HEK293 (cell line): ENCODE data around the gene DAG1.

ENCODE experiments used
- CTCF ChIA-PET: fragments of 350-600 bp; formaldehyde crosslinking; extraction: SDS; loops from one replicate; lab custom pipeline; 2021; ENCODE audit warnings: antibody characterized with exemption; lab: Yijun Ruan, JAX
- POLR2A ChIA-PET: fragments of 300-600 bp; formaldehyde crosslinking; extraction: SDS; loops from one replicate; lab custom pipeline; 2020; ENCODE audit warnings: antibody characterized with exemption, inconsistent platforms; lab: Yijun Ruan, JAX
- H3K27ac ChIP-seq: fragments of 200-500 bp; sonication (Bioruptor generic); 2 replicates; pipeline ENCODE4 v1.5.1; 2014; ENCODE audit warnings: low read depth, low read length, control low read depth, inconsistent platforms; ENCODE audit errors: extremely low read depth
- H3K36me3 ChIP-seq, 2 experiments: fragments of 200-500 bp in 1 of 2; sonication (Bioruptor generic) in 1 of 2; 1 replicate in 1 of 2; 2 replicates in 1 of 2; pipeline ENCODE4 v1.5.1; 2014 to 2017; ENCODE audit warnings: inconsistent platforms in 2 of 2, low read length in 2 of 2; ENCODE audit not compliant: control insufficient read depth in 2 of 2, insufficient read depth in 1 of 2
- H3K4me1 ChIP-seq: fragments of 200-500 bp; sonication (Bioruptor generic); 2 replicates; pipeline ENCODE4 v1.5.1; 2014; ENCODE audit warnings: mild to moderate bottlenecking, low read length, inconsistent platforms; ENCODE audit not compliant: control insufficient read depth, insufficient read depth
- H3K4me3 ChIP-seq: 2 replicates; pipeline ENCODE4 v1.5.1; 2011; ENCODE audit warnings: low read depth, mild to moderate bottlenecking, control low read depth, low read length, moderate library complexity
- H3K9me3 ChIP-seq: fragments of 200-500 bp; sonication (Bioruptor generic); 2 replicates; pipeline ENCODE4 v1.5.1; 2014; ENCODE audit warnings: low read depth, low read length, inconsistent platforms; ENCODE audit not compliant: control insufficient read depth, insufficient read depth
- GLIS1 ChIP-seq: fragments of 450-650 bp; formaldehyde crosslinking; IDR thresholded peaks from 2 replicates; pipeline ENCODE4 v1.5.1; 2016; ENCODE audit warnings: missing biosample characterization, missing genetic modification characterization
- SALL2 ChIP-seq: fragments of 450-650 bp; formaldehyde crosslinking; IDR thresholded peaks from 2 replicates; pipeline ENCODE4 v1.5.0; 2017; ENCODE audit warnings: missing biosample characterization, mild to moderate bottlenecking, missing genetic modification characterization, borderline replicate concordance
- TCF7L2 ChIP-seq: IDR thresholded peaks from 2 replicates; pipeline ENCODE4 v1.6.1; 2011; ENCODE audit warnings: low read depth, mild to moderate bottlenecking, inconsistent platforms, low read length, moderate library complexity, borderline replicate concordance
- ZIC2 ChIP-seq: fragments of 450-650 bp; formaldehyde crosslinking; IDR thresholded peaks from 2 replicates; pipeline ENCODE4 v1.5.1; 2016; ENCODE audit warnings: missing biosample characterization, missing genetic modification characterization
- ZNF10 ChIP-seq: fragments of 450-650 bp; formaldehyde crosslinking; IDR thresholded peaks from 2 replicates; pipeline ENCODE4 v1.5.1; 2017; ENCODE audit warnings: missing biosample characterization, missing genetic modification characterization
- ZNF133 ChIP-seq: fragments of 450-650 bp; formaldehyde crosslinking; IDR thresholded peaks from 2 replicates; pipeline ENCODE4 v1.5.1; 2016; ENCODE audit warnings: missing biosample characterization, missing genetic modification characterization
- ZNF2 ChIP-seq: fragments of 450-650 bp; formaldehyde crosslinking; IDR thresholded peaks from 2 replicates; pipeline ENCODE4 v1.5.1; 2016; ENCODE audit warnings: missing biosample characterization, missing genetic modification characterization
- ZNF266 ChIP-seq: fragments of 450-650 bp; formaldehyde crosslinking; IDR thresholded peaks from 2 replicates; pipeline ENCODE4 v1.5.1; 2016; ENCODE audit warnings: missing biosample characterization, missing genetic modification characterization, low read depth
- ZNF391 ChIP-seq: fragments of 450-650 bp; formaldehyde crosslinking; IDR thresholded peaks from 2 replicates; pipeline ENCODE4 v1.5.1; 2016; ENCODE audit warnings: low read depth, missing biosample characterization, missing genetic modification characterization, borderline replicate concordance
- ZNF548 ChIP-seq: fragments of 450-650 bp; formaldehyde crosslinking; IDR thresholded peaks from 2 replicates; pipeline ENCODE4 v1.5.1; 2016; ENCODE audit warnings: missing biosample characterization, missing genetic modification characterization
- ZNF621 ChIP-seq: fragments of 450-650 bp; formaldehyde crosslinking; IDR thresholded peaks from 2 replicates; pipeline ENCODE4 v1.5.1; 2017; ENCODE audit warnings: missing biosample characterization, missing genetic modification characterization
- TF ChIP-seq, protein P1 (sequence below): fragments of 450-650 bp; formaldehyde crosslinking; IDR thresholded peaks from 2 replicates; pipeline ENCODE4 v1.5.1; 2016; ENCODE audit warnings: missing biosample characterization, missing genetic modification characterization
- TF ChIP-seq, protein P2 (sequence below): fragments of 450-650 bp; formaldehyde crosslinking; IDR thresholded peaks from 2 replicates; pipeline ENCODE4 v1.5.1; 2016; ENCODE audit warnings: missing biosample characterization, missing genetic modification characterization, low read depth
- TF ChIP-seq, protein P3 (sequence below): fragments of 450-650 bp; formaldehyde crosslinking; IDR thresholded peaks from 2 replicates; pipeline ENCODE4 v1.5.1; 2016; ENCODE audit warnings: missing biosample characterization, missing genetic modification characterization, borderline replicate concordance

The DAG1 gene

DNA sequence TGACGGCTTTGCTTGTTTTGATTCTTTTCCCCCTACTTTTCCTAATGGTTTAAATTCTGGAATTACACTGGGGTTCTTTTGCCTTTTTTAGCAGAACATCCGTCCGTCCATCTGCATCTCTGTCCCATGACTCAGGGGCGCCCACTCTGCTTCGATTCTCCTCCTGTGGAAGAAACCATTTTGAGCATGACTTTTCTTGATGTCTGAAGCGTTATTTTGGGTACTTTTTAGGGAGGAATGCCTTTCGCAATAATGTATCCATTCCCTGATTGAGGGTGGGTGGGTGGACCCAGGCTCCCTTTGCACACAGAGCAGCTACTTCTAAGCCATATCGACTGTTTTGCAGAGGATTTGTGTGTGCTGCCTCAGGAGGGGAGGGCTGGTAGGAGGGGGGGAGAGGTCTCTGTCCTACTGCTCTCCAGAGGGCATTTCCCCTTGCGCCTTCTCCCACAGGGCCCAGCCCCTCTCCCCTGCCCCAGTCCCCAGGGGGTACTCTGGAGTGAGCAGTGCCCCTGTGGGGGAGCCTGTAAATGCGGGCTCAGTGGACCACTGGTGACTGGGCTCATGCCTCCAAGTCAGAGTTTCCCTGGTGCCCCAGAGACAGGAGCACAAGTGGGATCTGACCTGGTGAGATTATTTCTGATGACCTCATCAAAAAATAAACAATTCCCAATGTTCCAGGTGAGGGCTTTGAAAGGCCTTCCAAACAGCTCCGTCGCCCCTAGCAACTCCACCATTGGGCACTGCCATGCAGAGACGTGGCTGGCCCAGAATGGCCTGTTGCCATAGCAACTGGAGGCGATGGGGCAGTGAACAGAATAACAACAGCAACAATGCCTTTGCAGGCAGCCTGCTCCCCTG lies 64.7 kb downstream of the DAG1 start:
- no peak overlapping the region for H3K4me3 ChIP-seq
- H3K36me3 ChIP-seq, result peaks cover 0 to 42% of the 10 kb centered on the region in 2 experiments; a peak in 1 of 3 replicates
- TF ChIP-seq TCF7L2, result no peak
- TF ChIP-seq, protein P1, sequence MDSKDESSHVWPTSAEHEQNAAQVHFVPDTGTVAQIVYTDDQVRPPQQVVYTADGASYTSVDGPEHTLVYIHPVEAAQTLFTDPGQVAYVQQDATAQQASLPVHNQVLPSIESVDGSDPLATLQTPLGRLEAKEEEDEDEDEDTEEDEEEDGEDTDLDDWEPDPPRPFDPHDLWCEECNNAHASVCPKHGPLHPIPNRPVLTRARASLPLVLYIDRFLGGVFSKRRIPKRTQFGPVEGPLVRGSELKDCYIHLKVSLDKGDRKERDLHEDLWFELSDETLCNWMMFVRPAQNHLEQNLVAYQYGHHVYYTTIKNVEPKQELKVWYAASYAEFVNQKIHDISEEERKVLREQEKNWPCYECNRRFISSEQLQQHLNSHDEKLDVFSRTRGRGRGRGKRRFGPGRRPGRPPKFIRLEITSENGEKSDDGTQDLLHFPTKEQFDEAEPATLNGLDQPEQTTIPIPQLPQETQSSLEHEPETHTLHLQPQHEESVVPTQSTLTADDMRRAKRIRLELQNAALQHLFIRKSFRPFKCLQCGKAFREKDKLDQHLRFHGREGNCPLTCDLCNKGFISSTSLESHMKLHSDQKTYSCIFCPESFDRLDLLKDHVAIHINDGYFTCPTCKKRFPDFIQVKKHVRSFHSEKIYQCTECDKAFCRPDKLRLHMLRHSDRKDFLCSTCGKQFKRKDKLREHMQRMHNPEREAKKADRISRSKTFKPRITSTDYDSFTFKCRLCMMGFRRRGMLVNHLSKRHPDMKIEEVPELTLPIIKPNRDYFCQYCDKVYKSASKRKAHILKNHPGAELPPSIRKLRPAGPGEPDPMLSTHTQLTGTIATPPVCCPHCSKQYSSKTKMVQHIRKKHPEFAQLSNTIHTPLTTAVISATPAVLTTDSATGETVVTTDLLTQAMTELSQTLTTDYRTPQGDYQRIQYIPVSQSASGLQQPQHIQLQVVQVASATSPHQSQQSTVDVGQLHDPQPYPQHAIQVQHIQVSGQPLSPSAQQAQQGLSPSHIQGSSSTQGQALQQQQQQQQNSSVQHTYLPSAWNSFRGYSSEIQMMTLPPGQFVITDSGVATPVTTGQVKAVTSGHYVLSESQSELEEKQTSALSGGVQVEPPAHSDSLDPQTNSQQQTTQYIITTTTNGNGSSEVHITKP, result 0 out of 2 replicates have a peak, but pooled peaks have one; percentile 27
- peak; percentile 96 for TF ChIP-seq GLIS1
- no peak for TF ChIP-seq ZNF621 (tag by site-specific recombination)
- TF ChIP-seq ZIC2, result peak; percentile 79
- TF ChIP-seq ZNF10 (tag by site-specific recombination), result no peak
- TF ChIP-seq, protein P2, sequence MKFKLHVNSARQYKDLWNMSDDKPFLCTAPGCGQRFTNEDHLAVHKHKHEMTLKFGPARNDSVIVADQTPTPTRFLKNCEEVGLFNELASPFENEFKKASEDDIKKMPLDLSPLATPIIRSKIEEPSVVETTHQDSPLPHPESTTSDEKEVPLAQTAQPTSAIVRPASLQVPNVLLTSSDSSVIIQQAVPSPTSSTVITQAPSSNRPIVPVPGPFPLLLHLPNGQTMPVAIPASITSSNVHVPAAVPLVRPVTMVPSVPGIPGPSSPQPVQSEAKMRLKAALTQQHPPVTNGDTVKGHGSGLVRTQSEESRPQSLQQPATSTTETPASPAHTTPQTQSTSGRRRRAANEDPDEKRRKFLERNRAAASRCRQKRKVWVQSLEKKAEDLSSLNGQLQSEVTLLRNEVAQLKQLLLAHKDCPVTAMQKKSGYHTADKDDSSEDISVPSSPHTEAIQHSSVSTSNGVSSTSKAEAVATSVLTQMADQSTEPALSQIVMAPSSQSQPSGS (tag by site-specific recombination), result peak; percentile 70
- TF ChIP-seq, all 188 proteins: peak for 4
- Histone ChIP-seq H3K27ac (no peak overlapping the region), H3K4me1 (no peaks in the 10 kb centered on the region), H3K9me3 (no peaks in the 10 kb centered on the region)
- ChIA-PET POLR2A (no interaction called here), CTCF (interaction anchor here (0.9 kb wide), 1 partner anchor 32 kb away, joined by 4 read pairs; no protein-coding TSS in a partner anchor)

DNA sequence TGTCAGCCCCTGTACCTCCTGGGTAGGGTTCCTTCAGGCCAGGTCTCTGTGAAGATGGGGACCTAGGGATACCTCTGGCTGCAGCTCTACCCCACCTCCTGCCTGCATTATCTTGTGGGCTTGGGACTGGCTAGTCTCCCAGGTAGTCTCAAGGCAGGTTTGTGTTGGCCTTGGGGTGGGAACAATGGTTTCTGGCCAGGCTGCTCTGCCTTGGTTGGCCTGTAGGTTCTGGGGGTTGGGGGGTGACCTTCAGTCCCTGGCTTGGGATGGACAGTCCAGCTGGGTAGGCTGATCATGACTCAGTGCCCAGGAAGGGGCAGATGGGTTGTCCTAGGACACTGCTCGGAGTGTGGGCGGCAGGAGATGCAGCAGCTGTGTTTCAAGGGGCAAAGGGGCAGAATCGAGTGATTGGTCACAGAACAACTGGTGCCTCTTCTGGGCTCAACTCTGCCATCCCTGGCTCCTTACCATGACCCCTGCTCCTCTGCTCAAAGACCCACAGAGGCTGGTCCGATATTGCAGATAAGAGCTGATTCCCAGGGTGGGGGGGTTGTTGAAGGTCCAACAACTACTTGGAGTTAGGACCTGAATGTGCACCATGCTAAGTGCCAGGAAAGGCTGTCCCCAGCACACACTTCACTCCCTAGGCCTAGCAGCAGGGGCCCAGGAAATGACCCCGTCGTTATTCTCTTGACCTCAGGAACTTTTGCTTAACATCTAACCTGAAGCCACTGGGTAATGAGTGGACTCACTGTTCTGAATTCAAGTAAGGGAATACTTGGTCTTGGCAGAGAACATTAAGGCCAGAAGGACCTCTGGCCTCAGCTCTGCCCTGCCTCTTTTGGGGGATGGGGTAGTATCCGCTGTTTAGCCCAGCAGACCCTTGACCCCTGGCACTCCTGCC lies 66.2 kb downstream of the DAG1 start:
- no peak overlapping the region for H3K27ac ChIP-seq
- TF ChIP-seq ZNF133 (tag by site-specific recombination), result 0 out of 2 replicates have a peak, but pooled peaks have one; percentile 25
- no peak for TF ChIP-seq ZNF266 (tag by site-specific recombination)
- 0 out of 2 replicates have a peak, but pooled peaks have one; percentile 9 for TF ChIP-seq GLIS1
- TF ChIP-seq, all 188 proteins: peak for 2
- CTCF ChIA-PET, result interaction anchor here (0.5 to 2.7 kb wide), 4 partner anchors 31 to 136 kb away, joined by 3 to 18 read pairs (median 4); no protein-coding TSS in a partner anchor
- Histone ChIP-seq H3K9me3 (no peaks in the 10 kb centered on the region), H3K4me3 (no peak overlapping the region), H3K36me3 (peaks cover 0 to 28% of the 10 kb centered on the region in 2 experiments; a peak in 1 of 3 replicates), H3K4me1 (no peaks in the 10 kb centered on the region)
- POLR2A ChIA-PET, result no interaction called here

DNA sequence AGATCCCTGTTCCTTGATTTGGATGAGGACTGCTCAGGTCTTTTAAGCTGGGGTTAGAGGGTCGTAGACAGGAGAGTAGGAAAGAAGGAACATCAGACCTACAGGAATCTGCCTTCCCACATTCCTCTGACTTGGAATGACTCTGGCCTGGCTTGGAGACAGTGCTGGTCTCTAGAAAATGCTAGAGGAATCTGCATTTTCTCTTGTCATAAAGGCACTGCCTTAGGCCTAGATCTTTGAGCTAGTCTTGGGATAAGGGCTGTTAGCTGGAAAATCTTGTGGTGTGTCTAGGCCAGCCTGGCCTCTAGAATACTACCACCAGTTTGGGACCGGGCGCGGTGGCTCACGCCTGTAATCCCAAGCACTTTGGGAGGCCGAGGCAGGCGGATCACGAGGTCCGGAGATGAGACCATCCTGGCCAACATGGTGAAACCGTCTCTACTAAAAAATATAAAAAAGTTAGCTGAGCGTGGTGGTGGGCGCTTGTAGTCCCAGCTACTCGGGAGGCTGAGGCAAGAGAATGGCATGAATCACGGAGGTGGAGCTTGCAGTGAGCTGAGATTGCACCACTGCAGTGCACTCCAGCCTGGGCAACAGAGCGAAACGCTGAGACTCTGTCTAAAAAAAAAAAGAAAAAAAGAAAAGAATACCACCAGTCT lies 66.9 kb downstream of the DAG1 start:
- no peaks in the 10 kb centered on the region for H3K4me1 ChIP-seq
- H3K27ac ChIP-seq, result no peak overlapping the region
- no peak overlapping the region for H3K4me3 ChIP-seq
- H3K9me3 ChIP-seq, result no peaks in the 10 kb centered on the region
- POLR2A ChIA-PET, result no interaction called here
- CTCF ChIA-PET, result interaction anchor here (0.7 to 2.7 kb wide), 4 partner anchors 75 to 302 kb away, joined by 3 to 18 read pairs (median 4); no protein-coding TSS in a partner anchor
- H3K36me3 ChIP-seq, result peaks cover 0 to 20% of the 10 kb centered on the region in 2 experiments; a peak in 1 of 3 replicates
- TF ChIP-seq ZNF2 (tag by site-specific recombination) (no peak), TCF7L2 (no peak), ZNF391 (tag by site-specific recombination) (no peak), ZNF548 (tag by site-specific recombination) (no peak), SALL2 (tag by site-specific recombination) (no peak)
- TF ChIP-seq, protein P3, sequence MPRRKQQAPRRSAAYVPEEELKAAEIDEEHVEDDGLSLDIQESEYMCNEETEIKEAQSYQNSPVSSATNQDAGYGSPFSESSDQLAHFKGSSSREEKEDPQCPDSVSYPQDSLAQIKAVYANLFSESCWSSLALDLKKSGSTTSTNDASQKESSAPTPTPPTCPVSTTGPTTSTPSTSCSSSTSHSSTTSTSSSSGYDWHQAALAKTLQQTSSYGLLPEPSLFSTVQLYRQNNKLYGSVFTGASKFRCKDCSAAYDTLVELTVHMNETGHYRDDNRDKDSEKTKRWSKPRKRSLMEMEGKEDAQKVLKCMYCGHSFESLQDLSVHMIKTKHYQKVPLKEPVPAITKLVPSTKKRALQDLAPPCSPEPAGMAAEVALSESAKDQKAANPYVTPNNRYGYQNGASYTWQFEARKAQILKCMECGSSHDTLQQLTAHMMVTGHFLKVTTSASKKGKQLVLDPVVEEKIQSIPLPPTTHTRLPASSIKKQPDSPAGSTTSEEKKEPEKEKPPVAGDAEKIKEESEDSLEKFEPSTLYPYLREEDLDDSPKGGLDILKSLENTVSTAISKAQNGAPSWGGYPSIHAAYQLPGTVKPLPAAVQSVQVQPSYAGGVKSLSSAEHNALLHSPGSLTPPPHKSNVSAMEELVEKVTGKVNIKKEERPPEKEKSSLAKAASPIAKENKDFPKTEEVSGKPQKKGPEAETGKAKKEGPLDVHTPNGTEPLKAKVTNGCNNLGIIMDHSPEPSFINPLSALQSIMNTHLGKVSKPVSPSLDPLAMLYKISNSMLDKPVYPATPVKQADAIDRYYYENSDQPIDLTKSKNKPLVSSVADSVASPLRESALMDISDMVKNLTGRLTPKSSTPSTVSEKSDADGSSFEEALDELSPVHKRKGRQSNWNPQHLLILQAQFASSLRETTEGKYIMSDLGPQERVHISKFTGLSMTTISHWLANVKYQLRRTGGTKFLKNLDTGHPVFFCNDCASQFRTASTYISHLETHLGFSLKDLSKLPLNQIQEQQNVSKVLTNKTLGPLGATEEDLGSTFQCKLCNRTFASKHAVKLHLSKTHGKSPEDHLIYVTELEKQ, result no peak
